HEK293 (cell line): ENCODE measurements around the gene CPA2.

Source experiments
- CTCF ChIA-PET: fragments of 350-600 bp; formaldehyde crosslinking; extraction: SDS; loops from one replicate; lab custom pipeline; 2021; ENCODE audit warnings: antibody characterized with exemption; lab: Yijun Ruan, JAX
- POLR2A ChIA-PET: fragments of 300-600 bp; formaldehyde crosslinking; extraction: SDS; loops from one replicate; lab custom pipeline; 2020; ENCODE audit warnings: antibody characterized with exemption, inconsistent platforms; lab: Yijun Ruan, JAX
- H3K27ac ChIP-seq: fragments of 200-500 bp; sonication (Bioruptor generic); 2 replicates; pipeline ENCODE4 v1.5.1; 2014; ENCODE audit warnings: low read depth, low read length, control low read depth, inconsistent platforms; ENCODE audit errors: extremely low read depth
- H3K36me3 ChIP-seq, 2 experiments: fragments of 200-500 bp in 1 of 2; sonication (Bioruptor generic) in 1 of 2; 1 replicate in 1 of 2; 2 replicates in 1 of 2; pipeline ENCODE4 v1.5.1; 2014 to 2017; ENCODE audit warnings: inconsistent platforms in 2 of 2, low read length in 2 of 2; ENCODE audit not compliant: control insufficient read depth in 2 of 2, insufficient read depth in 1 of 2
- H3K4me1 ChIP-seq: fragments of 200-500 bp; sonication (Bioruptor generic); 2 replicates; pipeline ENCODE4 v1.5.1; 2014; ENCODE audit warnings: mild to moderate bottlenecking, low read length, inconsistent platforms; ENCODE audit not compliant: control insufficient read depth, insufficient read depth
- H3K4me3 ChIP-seq: 2 replicates; pipeline ENCODE4 v1.5.1; 2011; ENCODE audit warnings: low read depth, mild to moderate bottlenecking, control low read depth, low read length, moderate library complexity
- H3K9me3 ChIP-seq: fragments of 200-500 bp; sonication (Bioruptor generic); 2 replicates; pipeline ENCODE4 v1.5.1; 2014; ENCODE audit warnings: low read depth, low read length, inconsistent platforms; ENCODE audit not compliant: control insufficient read depth, insufficient read depth
- AEBP2 ChIP-seq: fragments of 450-650 bp; formaldehyde crosslinking; IDR thresholded peaks from 2 replicates; pipeline ENCODE4 v1.5.1; 2016; ENCODE audit warnings: missing biosample characterization, missing genetic modification characterization, borderline replicate concordance
- GLI2 ChIP-seq: fragments of 450-650 bp; formaldehyde crosslinking; IDR thresholded peaks from 2 replicates; pipeline ENCODE4; 2017; ENCODE audit warnings: missing biosample characterization, missing genetic modification characterization, low read depth, borderline replicate concordance
- KLF17 ChIP-seq: fragments of 450-650 bp; formaldehyde crosslinking; IDR thresholded peaks from 2 replicates; pipeline ENCODE4 v1.5.1; 2016; ENCODE audit warnings: missing biosample characterization, missing genetic modification characterization
- KLF9 ChIP-seq: fragments of 450-650 bp; formaldehyde crosslinking; IDR thresholded peaks from 2 replicates; pipeline ENCODE4 v1.5.1; 2016; ENCODE audit warnings: missing biosample characterization, missing genetic modification characterization, low read depth
- MYNN ChIP-seq: fragments of 450-650 bp; formaldehyde crosslinking; IDR thresholded peaks from 2 replicates; pipeline ENCODE4 v1.5.1; 2016; ENCODE audit warnings: missing biosample characterization, missing genetic modification characterization, borderline replicate concordance
- ZBTB48 ChIP-seq: fragments of 450-650 bp; formaldehyde crosslinking; IDR thresholded peaks from 2 replicates; pipeline ENCODE4 v1.5.1; 2016; ENCODE audit warnings: missing biosample characterization, missing genetic modification characterization
- ZIC2 ChIP-seq: fragments of 450-650 bp; formaldehyde crosslinking; IDR thresholded peaks from 2 replicates; pipeline ENCODE4 v1.5.1; 2016; ENCODE audit warnings: missing biosample characterization, missing genetic modification characterization
- ZNF311 ChIP-seq: fragments of 450-650 bp; formaldehyde crosslinking; IDR thresholded peaks from 2 replicates; pipeline ENCODE4 v1.5.1; 2017; ENCODE audit warnings: missing biosample characterization, missing genetic modification characterization, borderline replicate concordance
- ZNF362 ChIP-seq: fragments of 450-650 bp; formaldehyde crosslinking; IDR thresholded peaks from 2 replicates; pipeline ENCODE4 v1.5.1; 2016; ENCODE audit warnings: missing biosample characterization, missing genetic modification characterization
- ZNF391 ChIP-seq: fragments of 450-650 bp; formaldehyde crosslinking; IDR thresholded peaks from 2 replicates; pipeline ENCODE4 v1.5.1; 2016; ENCODE audit warnings: low read depth, missing biosample characterization, missing genetic modification characterization, borderline replicate concordance
- ZNF398 ChIP-seq: fragments of 450-650 bp; formaldehyde crosslinking; IDR thresholded peaks from 2 replicates; pipeline ENCODE4 v1.5.1; 2017; ENCODE audit warnings: missing biosample characterization, missing genetic modification characterization
- ZNF488 ChIP-seq: fragments of 450-650 bp; formaldehyde crosslinking; IDR thresholded peaks from 2 replicates; pipeline ENCODE4 v1.5.1; 2016; ENCODE audit warnings: missing biosample characterization, missing genetic modification characterization
- ZNF529 ChIP-seq: fragments of 450-650 bp; formaldehyde crosslinking; IDR thresholded peaks from 2 replicates; pipeline ENCODE4 v1.5.1; 2017; ENCODE audit warnings: missing genetic modification characterization, missing biosample characterization; ENCODE audit not compliant: insufficient replicate concordance
- ZNF654 ChIP-seq: fragments of 450-650 bp; formaldehyde crosslinking; IDR thresholded peaks from 2 replicates; pipeline ENCODE4 v1.5.1; 2016; ENCODE audit warnings: low read depth, missing biosample characterization, missing genetic modification characterization
- ZNF830 ChIP-seq: fragments of 450-650 bp; IDR thresholded peaks from 2 replicates; pipeline ENCODE4 v1.5.0; 2018; ENCODE audit warnings: missing biosample characterization, missing genetic modification characterization, low read depth, mild to moderate bottlenecking, moderate library complexity
- TF ChIP-seq, protein P1 (sequence below): fragments of 450-650 bp; IDR thresholded peaks from 2 replicates; pipeline ENCODE4 v1.5.1; 2018; ENCODE audit warnings: missing biosample characterization, missing genetic modification characterization
- TF ChIP-seq, protein P2 (sequence below): IDR thresholded peaks from 2 replicates; pipeline ENCODE4 v1.6.1; 2011; ENCODE audit warnings: mild to moderate bottlenecking, low read depth, low read length, borderline replicate concordance
- TF ChIP-seq, protein P3 (sequence below): fragments of 450-650 bp; formaldehyde crosslinking; IDR thresholded peaks from 2 replicates; pipeline ENCODE4 v1.5.1; 2016; ENCODE audit warnings: missing biosample characterization, missing genetic modification characterization

CPA2 gene

GRCh38 chr7:130338233-130338632 is 71.6 kb downstream of the CPA2 start:
- no peaks in the 10 kb centered on the region for H3K36me3 ChIP-seq
- ChIA-PET POLR2A (no interaction called here), CTCF (no interaction called here)
- no peak overlapping the region for H3K27ac ChIP-seq
- no peaks in the 10 kb centered on the region for H3K4me1 ChIP-seq
- H3K4me3 ChIP-seq, result no peak overlapping the region
- H3K9me3 ChIP-seq, result no peaks in the 10 kb centered on the region
- no peak for TF ChIP-seq KLF17 (tag by site-specific recombination)
- TF ChIP-seq ZNF398 (tag by site-specific recombination), result no peak
- no peak for TF ChIP-seq GLI2 (tag by site-specific recombination)
- TF ChIP-seq AEBP2 (tag by site-specific recombination), result no peak
- no peak for TF ChIP-seq ZIC2 (tag by site-specific recombination)
- TF ChIP-seq, protein P1, sequence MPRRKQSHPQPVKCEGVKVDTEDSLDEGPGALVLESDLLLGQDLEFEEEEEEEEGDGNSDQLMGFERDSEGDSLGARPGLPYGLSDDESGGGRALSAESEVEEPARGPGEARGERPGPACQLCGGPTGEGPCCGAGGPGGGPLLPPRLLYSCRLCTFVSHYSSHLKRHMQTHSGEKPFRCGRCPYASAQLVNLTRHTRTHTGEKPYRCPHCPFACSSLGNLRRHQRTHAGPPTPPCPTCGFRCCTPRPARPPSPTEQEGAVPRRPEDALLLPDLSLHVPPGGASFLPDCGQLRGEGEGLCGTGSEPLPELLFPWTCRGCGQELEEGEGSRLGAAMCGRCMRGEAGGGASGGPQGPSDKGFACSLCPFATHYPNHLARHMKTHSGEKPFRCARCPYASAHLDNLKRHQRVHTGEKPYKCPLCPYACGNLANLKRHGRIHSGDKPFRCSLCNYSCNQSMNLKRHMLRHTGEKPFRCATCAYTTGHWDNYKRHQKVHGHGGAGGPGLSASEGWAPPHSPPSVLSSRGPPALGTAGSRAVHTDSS (tag by site-specific recombination), result no peak
- TF ChIP-seq ZNF488 (tag by site-specific recombination), result no peak
- no peak for TF ChIP-seq MYNN (tag by site-specific recombination)
- no peak for TF ChIP-seq ZNF311 (tag by site-specific recombination)
- no peak for TF ChIP-seq ZNF830 (tag by site-specific recombination)
- TF ChIP-seq, protein P2, sequence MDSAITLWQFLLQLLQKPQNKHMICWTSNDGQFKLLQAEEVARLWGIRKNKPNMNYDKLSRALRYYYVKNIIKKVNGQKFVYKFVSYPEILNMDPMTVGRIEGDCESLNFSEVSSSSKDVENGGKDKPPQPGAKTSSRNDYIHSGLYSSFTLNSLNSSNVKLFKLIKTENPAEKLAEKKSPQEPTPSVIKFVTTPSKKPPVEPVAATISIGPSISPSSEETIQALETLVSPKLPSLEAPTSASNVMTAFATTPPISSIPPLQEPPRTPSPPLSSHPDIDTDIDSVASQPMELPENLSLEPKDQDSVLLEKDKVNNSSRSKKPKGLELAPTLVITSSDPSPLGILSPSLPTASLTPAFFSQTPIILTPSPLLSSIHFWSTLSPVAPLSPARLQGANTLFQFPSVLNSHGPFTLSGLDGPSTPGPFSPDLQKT, result no peak
- TF ChIP-seq ZNF391 (tag by site-specific recombination), result no peak
- TF ChIP-seq ZBTB48 (tag by site-specific recombination), result no peak
- TF ChIP-seq, protein P3, sequence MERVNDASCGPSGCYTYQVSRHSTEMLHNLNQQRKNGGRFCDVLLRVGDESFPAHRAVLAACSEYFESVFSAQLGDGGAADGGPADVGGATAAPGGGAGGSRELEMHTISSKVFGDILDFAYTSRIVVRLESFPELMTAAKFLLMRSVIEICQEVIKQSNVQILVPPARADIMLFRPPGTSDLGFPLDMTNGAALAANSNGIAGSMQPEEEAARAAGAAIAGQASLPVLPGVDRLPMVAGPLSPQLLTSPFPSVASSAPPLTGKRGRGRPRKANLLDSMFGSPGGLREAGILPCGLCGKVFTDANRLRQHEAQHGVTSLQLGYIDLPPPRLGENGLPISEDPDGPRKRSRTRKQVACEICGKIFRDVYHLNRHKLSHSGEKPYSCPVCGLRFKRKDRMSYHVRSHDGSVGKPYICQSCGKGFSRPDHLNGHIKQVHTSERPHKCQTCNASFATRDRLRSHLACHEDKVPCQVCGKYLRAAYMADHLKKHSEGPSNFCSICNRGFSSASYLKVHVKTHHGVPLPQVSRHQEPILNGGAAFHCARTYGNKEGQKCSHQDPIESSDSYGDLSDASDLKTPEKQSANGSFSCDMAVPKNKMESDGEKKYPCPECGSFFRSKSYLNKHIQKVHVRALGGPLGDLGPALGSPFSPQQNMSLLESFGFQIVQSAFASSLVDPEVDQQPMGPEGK (tag by site-specific recombination), result no peak
- no peak for TF ChIP-seq ZNF362
- TF ChIP-seq ZNF529 (tag by site-specific recombination), result no peak
- no peak for TF ChIP-seq KLF9 (tag by site-specific recombination)
- TF ChIP-seq ZNF654, result no peak
